ENCODE results near the gene DCAF6.

Gene DCAF6

DNA sequence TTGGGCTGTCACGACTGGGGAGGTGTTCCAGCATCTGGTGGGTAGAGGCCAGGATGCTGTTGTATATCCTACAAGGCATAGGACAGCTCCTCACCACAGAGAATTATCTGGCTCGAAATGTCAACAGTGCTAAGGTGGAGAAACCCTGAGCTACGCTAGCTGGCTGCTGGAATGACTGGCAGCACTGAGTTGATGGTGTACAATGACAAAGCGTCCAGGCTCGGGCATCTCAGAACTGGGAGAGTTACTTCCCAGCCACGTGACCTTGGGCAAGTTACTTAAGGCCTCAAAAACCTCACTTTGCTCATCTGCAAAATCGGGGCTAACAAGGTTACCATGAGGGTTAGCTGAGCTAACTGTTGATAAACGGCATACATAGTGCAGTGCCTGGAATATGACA lies 164.9 kb downstream of the DCAF6 start:
- no peak for DNase-seq (ENCODE audit: low read depth in 3 of 3)

DNA sequence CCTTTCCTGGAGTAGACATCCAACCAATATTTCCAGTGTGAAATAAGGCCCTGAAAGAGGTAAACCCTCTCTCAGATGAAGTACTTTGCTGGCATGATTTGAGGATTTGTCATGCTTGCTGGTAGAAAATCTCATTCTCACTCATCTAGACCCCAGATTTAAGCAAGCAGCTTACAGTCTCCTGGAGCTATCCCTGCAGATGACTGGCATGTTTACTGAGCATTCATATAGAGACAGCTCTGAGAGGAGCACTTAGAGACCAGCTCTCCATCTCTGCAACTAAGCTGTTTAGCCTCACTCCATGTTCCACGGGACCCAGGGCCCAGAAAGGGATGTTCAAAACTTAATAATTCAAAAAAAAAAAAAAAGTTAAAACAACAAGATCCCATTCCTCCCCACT lies 166.0 kb downstream of the DCAF6 start:
- DNase-seq (ENCODE audit: low read depth in 3 of 3), result no peak

DNA sequence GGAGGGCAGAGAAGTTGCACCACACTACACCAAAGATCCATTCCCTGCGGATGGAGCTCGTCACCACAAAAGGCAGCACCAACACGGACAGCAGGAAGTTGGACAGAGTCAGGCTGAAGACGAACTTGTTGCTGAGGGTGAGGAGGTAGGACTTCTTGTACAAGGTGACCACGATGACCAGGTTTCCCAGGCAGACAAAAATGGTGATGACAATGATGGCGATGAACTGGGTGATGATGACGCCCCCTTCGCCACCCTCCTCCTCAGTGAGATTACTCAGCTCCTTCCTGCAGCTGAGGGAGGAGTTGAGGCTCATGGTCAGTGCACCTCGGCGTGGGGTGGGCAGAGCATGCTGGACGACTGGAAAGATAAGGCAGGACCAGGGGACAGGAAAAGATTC lies 168.1 kb downstream of the DCAF6 start:
- no peak for DNase-seq (ENCODE audit: low read depth in 3 of 3)

DNA sequence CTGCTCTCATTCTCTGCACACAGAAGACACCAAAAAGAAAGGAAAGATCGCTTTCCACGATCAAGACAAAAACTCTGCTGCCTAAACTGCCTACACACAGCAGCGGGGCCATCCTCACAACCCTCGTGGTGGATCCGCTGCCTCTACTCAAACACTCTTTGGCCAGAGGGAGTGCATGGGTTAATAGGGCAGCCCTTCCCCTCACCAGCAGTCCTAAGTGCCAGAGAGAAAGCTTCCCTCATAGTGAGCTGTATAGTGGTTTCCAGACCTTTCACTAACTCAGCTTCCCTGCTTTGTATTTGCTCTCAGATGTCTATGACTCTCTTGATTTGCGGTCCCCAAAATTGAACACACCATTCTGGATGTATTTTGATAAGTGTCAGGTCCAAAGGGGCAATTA lies 169.4 kb downstream of the DCAF6 start:
- DNase-seq (ENCODE audit: low read depth in 3 of 3), result no peak

DNA sequence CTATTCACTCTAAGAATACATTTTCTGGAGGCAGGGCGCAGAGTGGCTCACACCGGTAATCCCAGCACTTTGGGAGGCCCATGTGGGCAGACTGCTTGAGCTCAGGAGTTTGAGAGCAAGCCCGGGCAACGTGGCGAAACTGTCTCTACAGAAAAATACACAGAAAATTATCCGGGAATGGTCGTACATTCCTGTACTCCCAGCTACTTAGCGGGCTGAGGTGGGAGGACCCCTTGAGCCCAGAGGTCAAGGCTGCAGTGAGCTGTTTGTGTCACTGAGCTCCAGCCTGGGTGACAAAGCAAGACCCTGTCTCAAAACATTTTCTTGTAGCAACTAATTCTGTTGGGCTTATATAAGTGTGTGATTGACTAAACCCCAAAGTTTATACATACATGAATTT lies 169.8 kb downstream of the DCAF6 start:
- DNase-seq (ENCODE audit: low read depth in 3 of 3), result no peak

DNA sequence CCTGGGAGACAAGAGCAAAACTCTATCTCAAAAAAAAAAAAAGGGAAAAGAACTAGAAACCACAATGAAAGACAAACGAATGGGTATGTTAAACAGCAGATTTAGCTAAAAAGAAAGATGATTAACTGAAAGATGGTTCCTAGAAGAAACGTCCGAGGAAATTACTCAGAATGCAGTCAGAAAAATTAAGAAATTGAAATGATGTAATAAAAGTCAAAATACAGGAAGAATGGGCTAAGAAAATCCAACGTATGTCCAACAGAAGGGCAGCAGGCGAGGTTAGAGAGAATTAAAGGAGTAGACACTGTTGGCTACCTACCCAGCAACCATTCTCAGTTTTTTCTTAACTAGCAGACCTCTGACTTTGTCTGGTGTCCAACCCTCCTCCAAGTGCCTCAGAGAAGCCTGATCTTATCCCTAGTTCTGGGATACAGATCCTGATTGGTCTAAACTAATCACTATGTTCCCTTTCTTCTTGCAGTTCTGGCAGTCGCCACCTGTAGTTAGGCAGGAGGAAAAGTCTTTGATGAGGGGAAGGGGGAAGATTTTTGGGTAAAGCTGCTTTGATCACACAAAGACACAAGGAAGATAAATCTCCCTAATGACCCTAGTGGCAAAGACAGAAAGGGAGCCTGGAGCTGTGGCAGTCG lies 174.5 kb downstream of the DCAF6 start:
- no peak for DNase-seq (ENCODE audit: low read depth in 3 of 3)

DNA sequence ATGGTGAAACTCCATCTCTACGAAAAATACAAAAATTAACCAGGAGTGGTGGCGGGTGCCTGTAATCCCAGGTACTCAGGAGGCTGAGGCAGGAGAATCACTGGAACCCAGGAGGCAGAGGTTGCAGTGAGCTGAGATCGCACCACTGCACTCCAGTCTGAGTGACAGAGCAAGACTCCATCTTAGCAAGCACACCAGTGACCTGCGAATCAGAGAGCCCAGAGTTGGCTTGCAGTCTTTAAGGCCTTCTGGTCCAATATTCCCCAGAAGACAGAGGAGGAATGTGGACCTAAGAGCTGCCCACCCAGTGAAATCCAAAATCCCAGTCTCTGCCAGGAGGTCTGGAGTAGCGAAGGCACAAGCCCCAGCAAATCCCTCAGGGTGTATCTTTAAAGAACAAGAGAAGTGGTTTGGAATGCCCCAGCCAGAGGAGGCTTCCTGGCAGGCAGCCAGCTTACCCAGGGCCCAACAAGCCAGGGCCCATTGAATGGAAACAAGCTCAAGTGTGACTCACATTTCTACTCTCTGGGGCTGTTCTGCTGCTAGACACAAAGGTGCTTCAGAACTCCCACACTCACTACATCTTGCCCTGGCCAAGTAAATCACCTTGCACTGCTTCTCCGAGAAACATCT lies 176.3 kb downstream of the DCAF6 start:
- peak; percentile 15 to 62 (median 34) for DNase-seq (ENCODE audit: low read depth in 3 of 3)

DNA sequence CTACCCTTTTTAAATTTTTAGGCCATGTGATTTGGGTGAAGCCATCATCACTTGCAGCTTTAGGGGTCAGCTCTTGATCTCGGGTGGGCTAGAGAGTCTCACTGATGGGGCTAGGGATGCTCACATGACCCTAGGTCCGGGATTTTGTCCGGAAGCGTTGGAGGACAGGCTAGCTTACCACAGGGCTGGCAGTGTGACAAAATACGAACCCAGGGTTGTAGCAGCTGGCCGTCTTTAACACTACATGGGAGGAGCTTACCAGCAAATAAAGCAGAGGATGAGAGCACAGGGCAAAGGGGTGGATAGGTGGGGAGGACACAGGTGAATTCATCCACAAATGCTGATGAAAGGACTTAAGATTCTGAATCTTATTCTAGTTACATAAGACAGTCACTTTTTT lies 178.4 kb downstream of the DCAF6 start:
- no peak for DNase-seq (ENCODE audit: low read depth in 3 of 3)

DNA sequence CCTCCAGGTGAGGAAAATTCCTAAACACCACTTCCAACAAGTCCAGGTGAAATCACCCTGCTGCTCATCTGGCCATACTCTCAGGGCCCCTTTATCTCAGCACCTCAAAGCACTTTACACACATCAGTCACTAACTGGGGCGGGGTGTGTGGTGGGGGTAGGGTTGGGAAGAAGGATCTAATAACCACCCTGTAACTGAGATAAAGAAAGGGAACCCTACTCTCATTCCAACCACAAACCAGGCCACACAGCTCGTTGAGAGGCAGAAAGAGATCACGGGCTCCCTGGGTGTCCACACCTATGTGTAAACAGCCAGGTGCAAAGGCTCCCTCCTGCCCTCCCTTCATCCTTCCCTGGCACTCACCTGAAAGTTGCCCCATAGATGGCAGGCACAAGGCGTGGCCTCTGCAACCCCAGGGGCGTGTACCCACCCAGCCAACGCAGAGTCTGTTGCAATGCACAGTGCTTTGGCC lies 179.9 kb downstream of the DCAF6 start:
- DNase-seq (ENCODE audit: low read depth in 3 of 3), result no peak

DNA sequence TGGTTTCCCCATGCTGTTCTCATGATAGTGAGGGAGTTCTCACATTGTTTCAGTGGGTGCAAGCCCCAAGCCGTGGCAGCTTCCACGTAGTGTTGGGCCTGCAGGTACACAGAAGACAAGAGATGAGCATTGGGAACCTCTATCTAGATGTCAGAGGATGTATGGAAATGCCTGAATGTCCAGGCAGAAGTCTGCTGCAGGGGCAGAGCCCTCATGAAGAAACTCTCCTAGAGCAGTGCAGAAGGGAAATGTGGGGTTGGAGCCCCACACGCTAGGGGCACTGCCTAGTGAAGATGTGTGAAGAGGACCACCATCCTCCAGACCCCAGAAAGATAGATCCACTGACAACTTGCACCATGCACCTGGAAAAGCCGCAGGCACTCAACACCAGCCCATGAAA lies 183.3 kb downstream of the DCAF6 start:
- DNase-seq (ENCODE audit: low read depth in 3 of 3), result no peak

DNA sequence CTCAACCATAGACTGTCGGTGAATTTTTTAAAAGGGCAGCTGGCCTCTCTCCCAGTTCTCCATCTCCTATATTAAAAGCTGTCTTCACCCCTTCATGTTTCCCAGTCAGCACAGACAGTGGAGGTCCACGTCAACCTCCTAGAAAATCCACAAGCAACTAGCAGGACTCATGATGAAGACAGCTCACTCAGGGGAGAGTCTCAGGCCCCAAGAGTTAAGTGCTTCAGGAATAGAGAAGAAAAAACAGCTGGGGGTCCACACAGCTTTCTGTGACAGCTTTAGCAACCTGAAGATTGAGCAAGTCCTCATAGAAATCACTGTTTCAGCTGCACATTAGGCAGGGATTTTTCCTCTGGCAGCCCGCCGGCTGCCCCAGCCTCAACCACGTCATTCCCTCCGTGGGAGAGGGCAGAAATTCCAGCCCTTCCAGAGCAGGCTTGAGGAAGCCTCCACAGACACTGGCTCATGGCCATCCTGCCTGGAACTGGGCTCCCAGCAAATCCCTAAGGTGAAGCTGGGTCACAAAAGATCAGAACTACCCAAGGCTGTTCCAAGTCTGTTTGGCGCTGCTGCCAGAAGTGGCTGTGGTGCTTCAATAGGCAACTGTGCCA lies 185.0 kb downstream of the DCAF6 start:
- DNase-seq (ENCODE audit: low read depth in 3 of 3), result no peak

DNA sequence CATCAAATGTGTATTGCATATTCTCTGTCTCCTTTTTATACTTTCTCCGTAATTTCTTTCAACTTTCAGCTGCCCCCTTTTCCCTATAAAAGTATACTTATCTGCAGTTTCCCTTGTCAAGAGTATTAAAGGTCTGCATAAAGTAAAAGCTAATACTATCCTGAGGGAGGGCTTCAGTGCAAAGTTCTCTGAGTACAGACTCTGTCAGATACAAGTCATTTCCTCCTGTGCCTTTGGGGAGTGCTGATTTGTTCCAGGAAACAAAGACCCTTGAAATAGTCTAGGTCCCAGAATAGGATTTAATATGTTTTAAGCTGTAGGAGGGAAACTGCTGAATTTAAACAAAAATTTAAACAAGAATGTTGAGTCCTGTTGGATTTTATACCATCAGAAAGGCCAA lies 188.6 kb downstream of the DCAF6 start:
- DNase-seq (ENCODE audit: low read depth in 3 of 3), result no peak

All from stimulated activated CD4-positive, alpha-beta T cell treated with anti-CD3 and anti-CD28 coated beads, TNF-alpha, amount 100 ng/mL, for 24 hours (primary cell).